ENCODE measurements around the gene TMEM151A. TPM values are rescaled to one million over a fixed set of nuclear protein-coding genes. Genes with fewer than 3 reads are reported as not detected.

TMEM151A gene
- total RNA-seq, 2 donors from 2014 or later, result 0.14 to 0.18 TPM

GRCh38 chr11:66281001-66281400 lies 10.7 kb upstream of the TMEM151A start:
- no peak for ATAC-seq
- DNase-seq, result no peak
- intact Hi-C loops (cut with DNase I, micrococcal nuclease), result loop anchor here in 1 of 2 donors (5.0 kb wide), 1 partner anchor 59 kb away; no protein-coding TSS in a partner anchor

DNA sequence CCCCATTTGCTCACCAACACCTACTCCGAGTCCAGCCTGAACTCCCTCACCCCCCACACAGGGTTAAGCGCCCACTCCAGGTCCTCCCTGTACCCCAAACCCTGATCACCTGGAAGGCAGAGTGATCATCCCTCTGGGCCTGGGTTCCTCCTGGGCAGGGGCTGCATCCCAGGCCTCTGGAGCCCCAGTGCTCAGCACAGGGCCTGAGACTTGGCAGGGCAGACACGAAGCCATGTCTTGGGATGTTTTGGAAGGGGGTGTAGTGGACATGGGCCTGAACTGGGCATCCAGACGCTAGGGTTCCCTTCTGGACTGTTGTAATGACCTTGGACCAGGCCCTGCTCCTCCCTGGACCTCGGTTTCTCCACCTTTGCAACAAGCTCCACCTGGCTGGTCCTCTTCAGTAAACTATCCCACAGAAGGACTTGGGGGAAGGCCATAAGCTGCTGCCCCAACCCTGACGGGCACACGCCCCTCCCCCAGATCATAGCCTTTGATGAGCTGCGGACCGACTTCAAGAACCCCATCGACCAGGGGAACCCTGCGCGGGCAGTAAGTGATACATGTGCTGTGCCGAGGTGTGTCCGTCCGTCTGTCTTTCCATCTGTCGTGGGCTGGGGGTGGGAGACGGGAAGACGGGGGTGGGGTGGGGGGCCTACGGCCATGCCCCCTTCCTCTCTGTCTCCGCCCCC lies 9.8 kb upstream of the TMEM151A start:
- intact Hi-C loops (cut with DNase I, micrococcal nuclease), result loop anchor here in 1 of 2 donors (5.0 kb wide), 1 partner anchor 60 kb away; no protein-coding TSS in a partner anchor
- no peak for ATAC-seq
- peak in 1 of 2 donors; percentile 8 for DNase-seq

- intact Hi-C loops (cut with DNase I, micrococcal nuclease), result loop anchor here in 1 of 2 donors (5.0 kb wide), 1 partner anchor 60 kb away; no protein-coding TSS in a partner anchor
- DNase-seq, result peak; percentile 98 to 100
- peak; percentile 82 for ATAC-seq
Observed at GRCh38 chr11:66282468-66283455, 8.9 kb upstream of the TMEM151A start.

- intact Hi-C loops (cut with DNase I, micrococcal nuclease), result loop anchor here in 1 of 2 donors (5.0 kb wide), 1 partner anchor 61 kb away; no protein-coding TSS in a partner anchor
- no peak for ATAC-seq
Observed at GRCh38 chr11:66283461-66284105, 8.1 kb upstream of the TMEM151A start.

DNA sequence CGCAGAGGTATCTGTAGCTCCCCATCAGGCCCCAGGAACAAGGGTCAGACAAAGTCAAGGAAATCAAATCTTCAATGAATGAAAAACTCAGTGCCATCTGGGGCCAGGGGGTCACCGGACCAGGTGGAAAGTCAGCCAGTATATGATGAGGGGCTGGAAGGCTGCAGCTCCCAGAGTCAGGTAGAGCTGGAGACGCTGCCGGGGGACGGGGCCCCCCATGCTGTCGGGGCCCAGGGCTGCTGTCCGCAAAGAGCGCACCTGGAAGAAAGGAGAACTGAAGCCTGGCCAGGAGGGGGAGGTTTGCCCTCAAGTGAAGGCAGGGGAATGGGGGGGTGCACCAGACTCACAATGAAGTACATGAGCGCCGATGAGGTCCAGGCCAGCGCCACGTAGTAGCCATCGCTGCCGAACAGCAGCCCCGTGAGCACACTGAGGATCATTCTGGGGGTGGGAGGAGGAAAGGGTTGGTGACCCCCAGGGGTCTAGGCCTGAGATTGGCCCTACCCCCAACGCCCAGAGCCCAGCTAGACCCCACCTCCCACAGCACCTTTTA lies 7.1 kb upstream of the TMEM151A start:
- no peak for DNase-seq
- ATAC-seq, result no peak
- intact Hi-C loops (cut with DNase I, micrococcal nuclease), result loop anchor here in 1 of 2 donors (5.0 kb wide), 1 partner anchor 62 kb away; no protein-coding TSS in a partner anchor

More at GRCh38 chr11:66283461-66284105, 8.1 kb upstream of the TMEM151A start:
- DNase-seq, result peak in 1 of 2 donors; percentile 6

GRCh38 chr11:66285250-66285947 lies 6.3 kb upstream of the TMEM151A start:
- intact Hi-C loops (cut with DNase I, micrococcal nuclease), result no loop called here
- DNase-seq (no peak), ATAC-seq (no peak)

- ATAC-seq, result no peak
- intact Hi-C loops (cut with DNase I, micrococcal nuclease), result no loop called here
Observed at GRCh38 chr11:66286699-66287098, 5.0 kb upstream of the TMEM151A start.

GRCh38 chr11:66287211-66287888 lies 4.3 kb upstream of the TMEM151A start:
- no peak for ATAC-seq
- no peak for DNase-seq
- intact Hi-C loops (cut with DNase I, micrococcal nuclease), result no loop called here

More at GRCh38 chr11:66286699-66287098, 5.0 kb upstream of the TMEM151A start:
- DNase-seq, result no peak

DNA sequence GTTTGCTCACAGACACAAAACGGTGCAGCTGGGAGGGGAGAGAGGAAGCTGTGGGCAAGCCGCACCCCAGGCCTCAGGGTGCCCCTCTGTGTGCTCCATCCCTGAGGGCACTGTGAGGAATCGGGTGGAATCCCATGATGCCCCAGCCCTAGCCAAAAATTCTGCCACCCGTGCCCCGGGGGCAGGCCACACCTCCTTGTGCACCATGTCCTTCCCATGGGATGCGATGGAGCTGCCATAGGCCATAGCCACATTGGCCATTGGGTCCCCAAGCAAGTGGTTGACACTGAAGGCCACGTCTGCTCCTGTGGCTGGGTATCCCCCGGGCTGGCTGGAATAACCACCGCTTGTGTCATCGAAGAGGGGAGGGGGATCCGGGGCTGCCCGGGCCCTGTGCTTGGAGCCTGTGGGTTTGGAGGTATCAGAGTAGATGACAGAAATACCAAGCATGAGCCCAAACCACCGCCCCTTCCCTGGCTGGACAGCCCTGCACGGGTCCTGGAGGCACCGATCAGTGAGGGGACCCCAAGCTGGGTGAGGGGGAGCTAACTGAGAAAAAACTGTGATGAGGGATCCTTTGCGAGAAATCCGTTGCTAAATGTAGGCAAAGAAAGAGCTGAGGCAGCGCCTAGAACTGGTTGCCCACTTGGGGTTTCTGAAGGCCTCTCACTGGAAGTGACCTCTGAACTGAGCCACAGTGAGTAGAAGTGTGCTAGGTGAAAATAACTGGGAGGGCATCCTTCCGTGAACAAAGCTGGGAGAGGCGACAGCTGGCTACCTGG lies 3.6 kb upstream of the TMEM151A start:
- intact Hi-C loops (cut with DNase I, micrococcal nuclease), result no loop called here
- ATAC-seq (peak; percentile 10), DNase-seq (no peak)

- ATAC-seq, result peak; percentile 89
- intact Hi-C loops (cut with DNase I, micrococcal nuclease), result no loop called here
Observed at GRCh38 chr11:66288671-66289547, 2.8 kb upstream of the TMEM151A start, which contains the start of gene YIF1A. YIF1A (minus strand) TSS chr11:66289143; CDS start chr11:66288985, 158 bp downstream.

GRCh38 chr11:66289548-66290329 lies 2.0 kb upstream of the TMEM151A start:
- intact Hi-C loops (cut with DNase I, micrococcal nuclease), result no loop called here
- peak; percentile 76 to 84 for DNase-seq

More at GRCh38 chr11:66288671-66289547, 2.8 kb upstream of the TMEM151A start, which contains the start of gene YIF1A:
- DNase-seq, result peak; percentile 97 to 100

GRCh38 chr11:66290330-66290621 lies 1.4 kb upstream of the TMEM151A start:
- DNase-seq, result no peak
- intact Hi-C loops (cut with DNase I, micrococcal nuclease), result no loop called here
- ATAC-seq, result no peak

More at GRCh38 chr11:66289548-66290329, 2.0 kb upstream of the TMEM151A start:
- peak; percentile 43 for ATAC-seq

- no peak for ATAC-seq
- no peak for DNase-seq
- intact Hi-C loops (cut with DNase I, micrococcal nuclease), result no loop called here
Observed at GRCh38 chr11:66291303-66291705, 390 bp upstream of the TMEM151A start.

- DNase-seq (no peak), ATAC-seq (no peak)
- intact Hi-C loops (cut with DNase I, micrococcal nuclease), result no loop called here
Observed at GRCh38 chr11:66292543-66293332, 1.0 kb downstream of the TMEM151A start.

Measured in left colon (tissue), 2 donors.